ENCODE results near the gene EMILIN3.

DNA sequence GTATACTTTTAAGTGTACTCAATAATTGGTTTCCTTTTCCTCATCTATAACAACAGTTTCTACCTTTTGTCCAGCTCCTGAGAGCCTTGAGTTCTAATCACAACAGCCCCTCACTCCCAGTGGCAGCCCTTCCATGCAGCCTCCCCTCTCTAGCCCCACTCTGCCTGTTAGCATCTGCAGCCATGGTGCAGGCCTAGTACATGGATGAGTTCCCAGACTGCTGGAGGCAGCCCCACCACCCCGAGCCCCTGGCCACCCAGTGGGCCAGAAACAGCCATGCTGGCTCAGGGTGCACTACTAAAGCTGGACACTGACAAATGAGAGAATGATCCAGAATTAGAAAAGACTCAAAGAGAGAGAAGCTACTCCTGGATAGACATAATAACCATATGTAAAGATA lies 35.7 kb downstream of the EMILIN3 start:
- TF ChIP-seq, protein P1, sequence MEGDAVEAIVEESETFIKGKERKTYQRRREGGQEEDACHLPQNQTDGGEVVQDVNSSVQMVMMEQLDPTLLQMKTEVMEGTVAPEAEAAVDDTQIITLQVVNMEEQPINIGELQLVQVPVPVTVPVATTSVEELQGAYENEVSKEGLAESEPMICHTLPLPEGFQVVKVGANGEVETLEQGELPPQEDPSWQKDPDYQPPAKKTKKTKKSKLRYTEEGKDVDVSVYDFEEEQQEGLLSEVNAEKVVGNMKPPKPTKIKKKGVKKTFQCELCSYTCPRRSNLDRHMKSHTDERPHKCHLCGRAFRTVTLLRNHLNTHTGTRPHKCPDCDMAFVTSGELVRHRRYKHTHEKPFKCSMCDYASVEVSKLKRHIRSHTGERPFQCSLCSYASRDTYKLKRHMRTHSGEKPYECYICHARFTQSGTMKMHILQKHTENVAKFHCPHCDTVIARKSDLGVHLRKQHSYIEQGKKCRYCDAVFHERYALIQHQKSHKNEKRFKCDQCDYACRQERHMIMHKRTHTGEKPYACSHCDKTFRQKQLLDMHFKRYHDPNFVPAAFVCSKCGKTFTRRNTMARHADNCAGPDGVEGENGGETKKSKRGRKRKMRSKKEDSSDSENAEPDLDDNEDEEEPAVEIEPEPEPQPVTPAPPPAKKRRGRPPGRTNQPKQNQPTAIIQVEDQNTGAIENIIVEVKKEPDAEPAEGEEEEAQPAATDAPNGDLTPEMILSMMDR (IDR thresholded peaks at IDR 0.05; ENCODE audit: insufficient read depth, low read length, poor library complexity, severe bottlenecking) = no peak
- TF ChIP-seq EZH2phosphoT487 (conservative IDR thresholded peaks at IDR 0.05; ENCODE audit: low read length) = no peak

All from SU-DHL-6 (cell line).